SW 1271 (cell line): Measurements from ENCODE around the gene RNF113A.
"Not testable (repeated sequence)": the region's sequence is repeated elsewhere in the genome, so short reads cannot be mapped to it uniquely, and the experiment has no call there.

Source experiments
- DNase-seq, 2 experiments: peaks; one replicate each; lab custom pipeline; 2025; lab: John Stamatoyannopoulos, UW

The RNF113A gene

GRCh38 chrX:119871599-119872395 lies at the start of gene RNF113A, which contains the start of gene NDUFA1:
TSS of gene RNF113A (minus strand) at chrX:119871733. CDS start at chrX:119871613, 120 bp downstream.
TSS of gene NDUFA1 (plus strand) at chrX:119871832. CDS start at chrX:119871912, 80 bp downstream.
- peak; percentile 15 to 74 for DNase-seq

DNA sequence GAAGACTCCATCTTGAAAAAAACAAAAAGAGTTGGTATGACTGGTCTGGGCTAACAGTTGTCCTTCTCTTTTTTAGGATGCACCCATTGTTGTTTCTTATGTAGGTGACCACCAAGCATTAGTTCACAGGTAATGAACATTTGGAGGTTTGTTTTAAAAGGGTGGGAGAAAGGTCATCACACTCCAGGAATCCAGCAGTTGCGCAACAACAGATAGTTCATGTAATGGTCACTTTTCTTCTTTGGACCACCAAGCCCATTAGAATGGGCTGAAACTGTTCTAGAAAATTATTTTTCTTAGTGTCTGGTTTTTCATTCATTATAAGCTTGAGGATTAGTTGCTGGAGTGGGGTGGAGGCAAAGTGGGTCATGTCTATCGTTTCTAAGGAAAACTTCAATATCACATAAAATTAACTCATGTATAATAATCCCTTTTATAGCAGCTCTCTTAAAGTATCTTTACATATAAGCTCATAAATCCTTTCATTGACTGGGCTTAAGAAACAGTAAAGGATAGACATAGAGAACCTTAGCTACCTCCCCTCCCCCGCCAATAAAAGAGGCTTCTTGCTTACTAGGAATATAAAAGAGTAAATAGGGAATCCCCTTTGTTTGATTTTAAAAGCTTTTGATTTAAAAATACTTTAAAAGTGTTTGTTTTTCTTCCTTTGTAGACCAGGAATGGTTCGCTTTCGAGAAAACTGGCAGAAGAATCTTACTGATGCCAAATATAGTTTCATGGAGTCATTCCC lies 48.5 kb upstream of the RNF113A start:
- no peak for DNase-seq

GRCh38 chrX:119917877-119918276 lies 46.3 kb upstream of the RNF113A start:
- DNase-seq: no peak

DNA sequence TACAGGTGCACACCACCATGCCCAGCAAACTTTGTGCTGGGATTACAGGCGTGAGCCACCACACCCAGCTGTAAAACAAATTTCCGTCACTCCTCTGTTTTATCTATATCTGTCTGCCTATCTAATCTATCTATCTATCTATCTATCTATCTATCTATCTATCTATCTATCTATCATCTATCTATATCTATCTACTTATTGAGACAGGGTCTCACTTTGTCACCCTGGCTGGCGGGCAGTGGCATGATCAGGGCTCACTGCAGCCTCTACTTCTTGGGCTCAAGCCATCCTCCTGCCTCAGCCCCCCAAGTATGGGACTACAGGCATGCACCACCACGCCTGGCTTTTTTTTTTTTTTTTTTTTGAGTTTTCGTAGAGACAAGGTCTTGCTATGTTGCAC lies 44.8 kb upstream of the RNF113A start:
- no peak for DNase-seq

DNA sequence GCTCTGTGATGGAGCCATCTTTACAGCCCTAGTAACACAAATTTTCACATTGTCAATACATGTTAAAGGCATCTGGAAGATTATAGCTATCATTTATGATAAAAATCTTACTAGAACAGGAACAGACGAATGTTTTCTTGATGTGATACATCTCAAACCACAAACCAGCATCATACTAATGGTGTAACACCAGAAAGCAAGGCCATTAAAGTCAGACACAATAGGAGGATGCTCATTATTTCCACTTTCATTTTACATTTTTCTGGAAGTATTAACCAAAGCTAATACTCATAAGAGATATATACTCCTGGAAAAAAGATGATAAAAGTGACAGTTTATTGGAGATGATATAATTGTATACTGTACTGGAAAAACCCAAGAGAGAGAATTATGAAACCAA lies 29.4 kb upstream of the RNF113A start:
- DNase-seq: no peak

- no peak for DNase-seq
Measured at GRCh38 chrX:119899125-119899524, 27.6 kb upstream of the RNF113A start.

- DNase-seq: no peak
Measured at GRCh38 chrX:119895843-119896326, 24.4 kb upstream of the RNF113A start, which contains the start of gene AKAP14. TSS of gene AKAP14 (plus strand) at chrX:119895893. CDS start at chrX:119903224, 7,331 bp downstream.

- DNase-seq: not testable (repeated sequence)
Measured at GRCh38 chrX:119891961-119892692, 20.6 kb upstream of the RNF113A start.

DNA sequence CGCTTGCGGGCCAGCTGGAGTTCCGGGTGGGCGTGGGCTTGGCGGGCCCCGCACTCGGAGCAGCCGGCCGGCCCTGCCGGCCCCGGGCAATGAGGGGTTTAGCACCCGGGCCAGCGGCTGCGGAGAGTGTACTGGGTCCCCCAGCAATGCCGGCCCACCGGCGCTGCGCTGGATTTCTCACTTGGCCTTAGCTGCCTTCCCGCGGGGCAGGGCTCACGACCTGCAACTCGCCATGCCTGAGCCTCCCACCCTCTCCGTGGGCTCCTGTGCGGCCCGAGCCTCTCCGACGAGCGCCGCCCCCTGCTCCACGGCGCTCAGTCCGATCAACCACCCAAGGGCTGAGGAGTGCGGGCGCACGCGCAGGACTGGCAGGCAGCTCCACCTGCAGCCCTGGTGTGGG lies 19.1 kb upstream of the RNF113A start:
- not testable (repeated sequence) for DNase-seq

DNA sequence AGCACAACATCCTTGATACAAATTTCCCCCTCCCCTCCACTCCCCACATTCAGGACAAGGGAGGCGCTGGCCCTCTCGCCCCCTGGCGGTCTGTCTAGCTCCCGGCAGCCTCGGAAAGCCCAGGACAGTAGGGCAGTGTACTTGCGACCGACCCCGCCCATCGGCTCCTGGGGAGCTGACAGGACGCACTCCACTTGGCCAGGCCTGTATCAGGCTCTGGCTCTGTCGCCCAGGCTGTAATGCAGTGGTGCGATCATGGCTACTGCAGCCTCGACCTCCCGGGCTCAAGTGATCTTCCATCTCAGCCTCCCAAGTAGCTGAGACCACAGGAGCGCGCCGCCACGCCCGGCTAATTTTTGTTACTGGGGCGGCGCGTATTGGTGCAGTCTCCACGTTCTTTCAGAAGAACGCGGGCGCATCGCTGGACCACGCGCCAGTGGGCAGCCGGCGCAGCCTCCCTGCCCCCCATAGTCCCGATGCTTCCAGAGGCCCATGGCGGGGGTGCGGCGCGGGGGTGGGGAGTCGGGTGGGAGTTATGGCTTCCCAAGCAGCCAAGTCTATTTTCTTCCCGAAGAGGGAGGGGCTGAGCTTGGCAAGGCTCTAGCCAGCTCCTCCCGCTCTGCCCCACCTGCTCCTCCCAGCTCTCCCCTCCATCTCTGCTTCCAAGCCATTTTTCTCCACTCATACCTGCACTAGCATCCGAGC lies 16.3 kb upstream of the RNF113A start:
- peak; percentile 26 to 47 for DNase-seq

GRCh38 chrX:119885554-119886428 lies 14.3 kb upstream of the RNF113A start:
- no peak for DNase-seq

- peak in 1 of 2 experiments; percentile 17 for DNase-seq
Measured at GRCh38 chrX:119880552-119881437, 9.3 kb upstream of the RNF113A start.

DNA sequence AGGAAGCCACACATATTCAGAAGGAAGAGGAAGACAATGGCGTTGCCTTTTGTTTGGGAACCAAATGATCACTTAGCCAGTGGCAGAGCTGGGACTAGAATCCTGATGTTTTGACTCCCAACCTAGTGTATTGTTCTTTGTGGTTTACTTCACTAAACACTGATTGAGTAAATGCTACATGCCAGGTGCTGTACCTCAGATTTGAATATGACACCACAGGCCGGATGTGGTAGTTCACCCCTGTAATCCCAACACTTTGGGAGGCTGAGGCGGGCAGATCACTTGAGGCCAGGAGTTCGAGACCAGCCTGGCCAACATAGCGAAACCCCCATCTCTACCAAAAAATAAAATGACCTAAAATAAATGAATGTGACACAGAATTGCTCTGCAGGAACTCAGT lies 8.5 kb upstream of the RNF113A start:
- DNase-seq: no peak

GRCh38 chrX:119878740-119879139 lies 7.2 kb upstream of the RNF113A start:
- DNase-seq: no peak

- DNase-seq: no peak
Measured at GRCh38 chrX:119871245-119871598, 311 bp downstream of the RNF113A start.

- peak in 1 of 2 experiments; percentile 16 for DNase-seq
Measured at GRCh38 chrX:119870626-119871131, 854 bp downstream of the RNF113A start.

GRCh38 chrX:119853444-119853843 lies 18.1 kb downstream of the RNF113A start:
- no peak for DNase-seq

GRCh38 chrX:119852382-119853353 lies 18.9 kb downstream of the RNF113A start, which contains the start of gene UPF3B:
TSS of gene UPF3B (minus strand) at chrX:119852963. CDS start at chrX:119852928, 35 bp downstream.
- DNase-seq: peak; percentile 68 to 83
